HEK293 (cell line): Measurements from ENCODE around the gene USP6NL.

Source experiments
- CTCF ChIA-PET: fragments of 350-600 bp; formaldehyde crosslinking; extraction: SDS; loops from one replicate; lab custom pipeline; 2021; ENCODE audit warnings: antibody characterized with exemption; lab: Yijun Ruan, JAX
- POLR2A ChIA-PET: fragments of 300-600 bp; formaldehyde crosslinking; extraction: SDS; loops from one replicate; lab custom pipeline; 2020; ENCODE audit warnings: antibody characterized with exemption, inconsistent platforms; lab: Yijun Ruan, JAX
- H3K27ac ChIP-seq: fragments of 200-500 bp; sonication (Bioruptor generic); 2 replicates; pipeline ENCODE4 v1.5.1; 2014; ENCODE audit warnings: low read depth, low read length, control low read depth, inconsistent platforms; ENCODE audit errors: extremely low read depth
- H3K36me3 ChIP-seq, 2 experiments: fragments of 200-500 bp in 1 of 2; sonication (Bioruptor generic) in 1 of 2; 1 replicate in 1 of 2; 2 replicates in 1 of 2; pipeline ENCODE4 v1.5.1; 2014 to 2017; ENCODE audit warnings: inconsistent platforms in 2 of 2, low read length in 2 of 2; ENCODE audit not compliant: control insufficient read depth in 2 of 2, insufficient read depth in 1 of 2
- H3K4me1 ChIP-seq: fragments of 200-500 bp; sonication (Bioruptor generic); 2 replicates; pipeline ENCODE4 v1.5.1; 2014; ENCODE audit warnings: mild to moderate bottlenecking, low read length, inconsistent platforms; ENCODE audit not compliant: control insufficient read depth, insufficient read depth
- H3K4me3 ChIP-seq: 2 replicates; pipeline ENCODE4 v1.5.1; 2011; ENCODE audit warnings: low read depth, mild to moderate bottlenecking, control low read depth, low read length, moderate library complexity
- H3K9me3 ChIP-seq: fragments of 200-500 bp; sonication (Bioruptor generic); 2 replicates; pipeline ENCODE4 v1.5.1; 2014; ENCODE audit warnings: low read depth, low read length, inconsistent platforms; ENCODE audit not compliant: control insufficient read depth, insufficient read depth
- GLI4 ChIP-seq: fragments of 450-650 bp; formaldehyde crosslinking; IDR thresholded peaks from 2 replicates; pipeline ENCODE4 v1.5.1; 2016; ENCODE audit warnings: missing biosample characterization, missing genetic modification characterization
- GLIS1 ChIP-seq: fragments of 450-650 bp; formaldehyde crosslinking; IDR thresholded peaks from 2 replicates; pipeline ENCODE4 v1.5.1; 2016; ENCODE audit warnings: missing biosample characterization, missing genetic modification characterization
- HOXC10 ChIP-seq: sonication (generic); formaldehyde crosslinking; IDR thresholded peaks from 2 replicates; pipeline ENCODE4 v1.8.1; 2023; ENCODE audit warnings: mild to moderate bottlenecking, missing genetic modification reagents
- YY1 ChIP-seq: fragments of 450-650 bp; formaldehyde crosslinking; IDR thresholded peaks from 2 replicates; pipeline ENCODE4 v1.5.1; 2018; ENCODE audit warnings: missing biosample characterization, missing genetic modification characterization
- YY2 ChIP-seq: fragments of 450-650 bp; formaldehyde crosslinking; IDR thresholded peaks from 2 replicates; pipeline ENCODE4 v1.5.1; 2016; ENCODE audit warnings: missing biosample characterization, missing genetic modification characterization
- ZBTB20 ChIP-seq: fragments of 450-650 bp; formaldehyde crosslinking; IDR thresholded peaks from 2 replicates; pipeline ENCODE4 v1.5.1; 2016; ENCODE audit warnings: missing biosample characterization, missing genetic modification characterization
- ZBTB7A ChIP-seq: fragments of 450-650 bp; formaldehyde crosslinking; IDR thresholded peaks from 2 replicates; pipeline ENCODE4 v1.5.1; 2016; ENCODE audit warnings: low read depth, missing biosample characterization, missing genetic modification characterization
- ZNF155 ChIP-seq: fragments of 450-650 bp; formaldehyde crosslinking; IDR thresholded peaks from 2 replicates; pipeline ENCODE4 v1.5.1; 2016; ENCODE audit warnings: missing biosample characterization, missing genetic modification characterization
- ZNF184 ChIP-seq: fragments of 450-650 bp; IDR thresholded peaks from 2 replicates; pipeline ENCODE4 v1.5.1; 2018; ENCODE audit warnings: missing biosample characterization, mild to moderate bottlenecking, missing genetic modification characterization
- ZNF239 ChIP-seq: fragments of 450-650 bp; formaldehyde crosslinking; IDR thresholded peaks from 2 replicates; pipeline ENCODE4 v1.5.1; 2016; ENCODE audit warnings: missing biosample characterization, missing genetic modification characterization
- ZNF292 ChIP-seq: fragments of 450-650 bp; formaldehyde crosslinking; IDR thresholded peaks from 2 replicates; pipeline ENCODE4 v1.5.1; 2016; ENCODE audit warnings: low read depth, missing biosample characterization, missing genetic modification characterization, borderline replicate concordance
- ZNF426 ChIP-seq: fragments of 450-650 bp; formaldehyde crosslinking; IDR thresholded peaks from 2 replicates; pipeline ENCODE4 v1.5.1; 2017; ENCODE audit warnings: missing biosample characterization, missing genetic modification characterization, mild to moderate bottlenecking, inconsistent platforms, moderate library complexity
- ZNF510 ChIP-seq: fragments of 450-650 bp; formaldehyde crosslinking; IDR thresholded peaks from 2 replicates; pipeline ENCODE4 v1.5.1; 2018; ENCODE audit warnings: mild to moderate bottlenecking, missing genetic modification characterization, missing biosample characterization; ENCODE audit not compliant: insufficient replicate concordance
- ZNF529 ChIP-seq: fragments of 450-650 bp; formaldehyde crosslinking; IDR thresholded peaks from 2 replicates; pipeline ENCODE4 v1.5.1; 2017; ENCODE audit warnings: missing genetic modification characterization, missing biosample characterization; ENCODE audit not compliant: insufficient replicate concordance
- ZNF660 ChIP-seq: fragments of 450-650 bp; IDR thresholded peaks from 2 replicates; pipeline ENCODE4 v1.5.1; 2018; ENCODE audit warnings: missing biosample characterization, mild to moderate bottlenecking, missing genetic modification characterization
- ZNF76 ChIP-seq: fragments of 450-650 bp; formaldehyde crosslinking; IDR thresholded peaks from 2 replicates; pipeline ENCODE4; 2016; ENCODE audit warnings: low read depth, missing biosample characterization, missing genetic modification characterization, borderline replicate concordance
- ZNF830 ChIP-seq: fragments of 450-650 bp; IDR thresholded peaks from 2 replicates; pipeline ENCODE4 v1.5.0; 2018; ENCODE audit warnings: missing biosample characterization, missing genetic modification characterization, low read depth, mild to moderate bottlenecking, moderate library complexity
- TF ChIP-seq, protein P1 (sequence below): fragments of 450-650 bp; formaldehyde crosslinking; IDR thresholded peaks from 2 replicates; pipeline ENCODE4 v1.5.1; 2016; ENCODE audit warnings: missing biosample characterization, missing genetic modification characterization
- TF ChIP-seq, protein P2 (sequence below): fragments of 450-650 bp; formaldehyde crosslinking; IDR thresholded peaks from 2 replicates; pipeline ENCODE4 v1.5.0; 2017; ENCODE audit warnings: missing biosample characterization, missing genetic modification characterization, borderline replicate concordance
- TF ChIP-seq, protein P3 (sequence below): fragments of 450-650 bp; formaldehyde crosslinking; IDR thresholded peaks from 2 replicates; pipeline ENCODE4 v1.5.1; 2016; ENCODE audit warnings: missing biosample characterization, missing genetic modification characterization
- TF ChIP-seq, protein P4 (sequence below): fragments of 450-650 bp; formaldehyde crosslinking; IDR thresholded peaks from 2 replicates; pipeline ENCODE4; 2016; ENCODE audit warnings: missing biosample characterization, missing genetic modification characterization
- TF ChIP-seq, protein P5 (sequence below): fragments of 450-650 bp; formaldehyde crosslinking; IDR thresholded peaks from 2 replicates; pipeline ENCODE4 v1.5.1; 2017; ENCODE audit warnings: missing biosample characterization, missing genetic modification characterization
- TF ChIP-seq, protein P6 (sequence below): fragments of 450-650 bp; formaldehyde crosslinking; IDR thresholded peaks from 2 replicates; pipeline ENCODE4 v1.5.1; 2016; ENCODE audit warnings: missing biosample characterization, missing genetic modification characterization
- TF ChIP-seq, protein P7 (sequence below): fragments of 450-650 bp; formaldehyde crosslinking; IDR thresholded peaks from 2 replicates; pipeline ENCODE4 v1.5.1; 2016; ENCODE audit warnings: missing biosample characterization, missing genetic modification characterization, borderline replicate concordance

The USP6NL gene

DNA sequence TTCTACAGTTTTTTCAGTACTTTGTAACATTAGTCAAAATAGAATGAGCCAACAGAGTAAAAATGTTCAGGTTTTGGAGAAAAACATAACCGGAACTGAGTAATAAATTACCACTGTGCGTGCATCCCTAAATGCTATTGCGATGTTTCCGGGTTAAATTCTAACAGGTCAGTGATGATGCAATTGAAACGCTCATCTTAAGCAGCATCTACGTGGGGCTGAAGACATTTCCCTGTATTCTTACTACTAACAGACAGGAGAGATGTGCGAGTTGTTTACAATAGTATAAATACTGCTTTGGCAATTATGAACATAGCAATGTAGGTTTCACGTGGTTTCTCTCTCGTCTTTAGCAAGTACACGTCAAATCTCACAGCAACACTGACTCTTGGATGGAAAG is 149.4 kb downstream of the USP6NL start:
- ChIA-PET POLR2A (no interaction called here), CTCF (interaction anchor here (1.6 kb wide), 1 partner anchor 38 kb away, joined by 8 read pairs; no protein-coding TSS in a partner anchor)
- Histone ChIP-seq H3K4me1 (no peaks in the 10 kb centered on the region), H3K9me3 (no peaks in the 10 kb centered on the region), H3K4me3 (no peak overlapping the region), H3K36me3 (peaks cover 4 to 29% of the 10 kb centered on the region in 2 experiments; a peak in 2 of 3 replicates), H3K27ac (no peak overlapping the region)
- no peak for TF ChIP-seq ZNF184 (tag by site-specific recombination)
- no peak for TF ChIP-seq ZNF155
- TF ChIP-seq GLI4 (tag by site-specific recombination): no peak
- TF ChIP-seq, protein P1, sequence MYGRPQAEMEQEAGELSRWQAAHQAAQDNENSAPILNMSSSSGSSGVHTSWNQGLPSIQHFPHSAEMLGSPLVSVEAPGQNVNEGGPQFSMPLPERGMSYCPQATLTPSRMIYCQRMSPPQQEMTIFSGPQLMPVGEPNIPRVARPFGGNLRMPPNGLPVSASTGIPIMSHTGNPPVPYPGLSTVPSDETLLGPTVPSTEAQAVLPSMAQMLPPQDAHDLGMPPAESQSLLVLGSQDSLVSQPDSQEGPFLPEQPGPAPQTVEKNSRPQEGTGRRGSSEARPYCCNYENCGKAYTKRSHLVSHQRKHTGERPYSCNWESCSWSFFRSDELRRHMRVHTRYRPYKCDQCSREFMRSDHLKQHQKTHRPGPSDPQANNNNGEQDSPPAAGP: no peak
- no peak for TF ChIP-seq YY1
- TF ChIP-seq, protein P2, sequence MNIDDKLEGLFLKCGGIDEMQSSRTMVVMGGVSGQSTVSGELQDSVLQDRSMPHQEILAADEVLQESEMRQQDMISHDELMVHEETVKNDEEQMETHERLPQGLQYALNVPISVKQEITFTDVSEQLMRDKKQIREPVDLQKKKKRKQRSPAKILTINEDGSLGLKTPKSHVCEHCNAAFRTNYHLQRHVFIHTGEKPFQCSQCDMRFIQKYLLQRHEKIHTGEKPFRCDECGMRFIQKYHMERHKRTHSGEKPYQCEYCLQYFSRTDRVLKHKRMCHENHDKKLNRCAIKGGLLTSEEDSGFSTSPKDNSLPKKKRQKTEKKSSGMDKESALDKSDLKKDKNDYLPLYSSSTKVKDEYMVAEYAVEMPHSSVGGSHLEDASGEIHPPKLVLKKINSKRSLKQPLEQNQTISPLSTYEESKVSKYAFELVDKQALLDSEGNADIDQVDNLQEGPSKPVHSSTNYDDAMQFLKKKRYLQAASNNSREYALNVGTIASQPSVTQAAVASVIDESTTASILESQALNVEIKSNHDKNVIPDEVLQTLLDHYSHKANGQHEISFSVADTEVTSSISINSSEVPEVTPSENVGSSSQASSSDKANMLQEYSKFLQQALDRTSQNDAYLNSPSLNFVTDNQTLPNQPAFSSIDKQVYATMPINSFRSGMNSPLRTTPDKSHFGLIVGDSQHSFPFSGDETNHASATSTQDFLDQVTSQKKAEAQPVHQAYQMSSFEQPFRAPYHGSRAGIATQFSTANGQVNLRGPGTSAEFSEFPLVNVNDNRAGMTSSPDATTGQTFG (tag by site-specific recombination): no peak

DNA sequence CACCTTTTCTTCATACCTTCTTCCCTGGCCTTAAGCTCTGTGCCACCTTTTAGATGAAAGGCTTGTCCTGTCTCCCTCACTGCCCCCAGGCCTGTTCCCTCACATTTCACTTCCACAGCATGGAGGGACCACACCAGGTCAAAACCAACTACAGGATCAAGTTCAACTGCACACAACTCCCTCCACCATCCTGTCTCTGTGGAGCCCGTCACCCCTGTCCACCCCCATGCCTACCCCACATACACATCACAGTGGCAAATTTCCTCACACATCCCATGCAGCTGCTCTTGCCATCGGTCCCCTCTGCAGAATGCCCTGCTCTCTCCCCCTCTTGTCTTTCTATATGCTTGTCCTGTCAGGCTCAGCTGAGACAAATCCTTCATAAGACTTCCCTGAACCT is 154.1 kb downstream of the USP6NL start:
- H3K27ac ChIP-seq: no peak overlapping the region
- H3K4me1 ChIP-seq: no peaks in the 10 kb centered on the region
- H3K36me3 ChIP-seq: peaks cover 0 to 8% of the 10 kb centered on the region in 2 experiments; a peak in 1 of 3 replicates
- POLR2A ChIA-PET: no interaction called here
- no peak for TF ChIP-seq ZNF529 (tag by site-specific recombination)
- TF ChIP-seq ZNF660 (tag by site-specific recombination): no peak
- no peak for TF ChIP-seq ZBTB20 (tag by site-specific recombination)
- TF ChIP-seq, protein P3, sequence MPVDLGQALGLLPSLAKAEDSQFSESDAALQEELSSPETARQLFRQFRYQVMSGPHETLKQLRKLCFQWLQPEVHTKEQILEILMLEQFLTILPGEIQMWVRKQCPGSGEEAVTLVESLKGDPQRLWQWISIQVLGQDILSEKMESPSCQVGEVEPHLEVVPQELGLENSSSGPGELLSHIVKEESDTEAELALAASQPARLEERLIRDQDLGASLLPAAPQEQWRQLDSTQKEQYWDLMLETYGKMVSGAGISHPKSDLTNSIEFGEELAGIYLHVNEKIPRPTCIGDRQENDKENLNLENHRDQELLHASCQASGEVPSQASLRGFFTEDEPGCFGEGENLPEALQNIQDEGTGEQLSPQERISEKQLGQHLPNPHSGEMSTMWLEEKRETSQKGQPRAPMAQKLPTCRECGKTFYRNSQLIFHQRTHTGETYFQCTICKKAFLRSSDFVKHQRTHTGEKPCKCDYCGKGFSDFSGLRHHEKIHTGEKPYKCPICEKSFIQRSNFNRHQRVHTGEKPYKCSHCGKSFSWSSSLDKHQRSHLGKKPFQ (tag by site-specific recombination): no peak
- no peak for TF ChIP-seq ZNF292 (tag by site-specific recombination)
- TF ChIP-seq ZNF510 (tag by site-specific recombination): no peak
- TF ChIP-seq, protein P4, sequence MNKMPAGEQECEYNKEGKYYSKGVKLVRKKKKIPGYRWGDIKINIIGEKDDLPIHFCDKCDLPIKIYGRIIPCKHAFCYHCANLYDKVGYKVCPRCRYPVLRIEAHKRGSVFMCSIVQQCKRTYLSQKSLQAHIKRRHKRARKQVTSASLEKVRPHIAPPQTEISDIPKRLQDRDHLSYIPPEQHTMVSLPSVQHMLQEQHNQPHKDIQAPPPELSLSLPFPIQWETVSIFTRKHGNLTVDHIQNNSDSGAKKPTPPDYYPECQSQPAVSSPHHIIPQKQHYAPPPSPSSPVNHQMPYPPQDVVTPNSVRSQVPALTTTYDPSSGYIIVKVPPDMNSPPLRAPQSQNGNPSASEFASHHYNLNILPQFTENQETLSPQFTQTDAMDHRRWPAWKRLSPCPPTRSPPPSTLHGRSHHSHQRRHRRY (tag by site-specific recombination): no peak
- no peak for TF ChIP-seq ZNF426 (tag by site-specific recombination)
- TF ChIP-seq YY1: no peak
- no peak for TF ChIP-seq GLIS1 (tag by site-specific recombination)
- TF ChIP-seq, protein P5, sequence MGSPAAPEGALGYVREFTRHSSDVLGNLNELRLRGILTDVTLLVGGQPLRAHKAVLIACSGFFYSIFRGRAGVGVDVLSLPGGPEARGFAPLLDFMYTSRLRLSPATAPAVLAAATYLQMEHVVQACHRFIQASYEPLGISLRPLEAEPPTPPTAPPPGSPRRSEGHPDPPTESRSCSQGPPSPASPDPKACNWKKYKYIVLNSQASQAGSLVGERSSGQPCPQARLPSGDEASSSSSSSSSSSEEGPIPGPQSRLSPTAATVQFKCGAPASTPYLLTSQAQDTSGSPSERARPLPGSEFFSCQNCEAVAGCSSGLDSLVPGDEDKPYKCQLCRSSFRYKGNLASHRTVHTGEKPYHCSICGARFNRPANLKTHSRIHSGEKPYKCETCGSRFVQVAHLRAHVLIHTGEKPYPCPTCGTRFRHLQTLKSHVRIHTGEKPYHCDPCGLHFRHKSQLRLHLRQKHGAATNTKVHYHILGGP (tag by site-specific recombination): no peak
- TF ChIP-seq, protein P6, sequence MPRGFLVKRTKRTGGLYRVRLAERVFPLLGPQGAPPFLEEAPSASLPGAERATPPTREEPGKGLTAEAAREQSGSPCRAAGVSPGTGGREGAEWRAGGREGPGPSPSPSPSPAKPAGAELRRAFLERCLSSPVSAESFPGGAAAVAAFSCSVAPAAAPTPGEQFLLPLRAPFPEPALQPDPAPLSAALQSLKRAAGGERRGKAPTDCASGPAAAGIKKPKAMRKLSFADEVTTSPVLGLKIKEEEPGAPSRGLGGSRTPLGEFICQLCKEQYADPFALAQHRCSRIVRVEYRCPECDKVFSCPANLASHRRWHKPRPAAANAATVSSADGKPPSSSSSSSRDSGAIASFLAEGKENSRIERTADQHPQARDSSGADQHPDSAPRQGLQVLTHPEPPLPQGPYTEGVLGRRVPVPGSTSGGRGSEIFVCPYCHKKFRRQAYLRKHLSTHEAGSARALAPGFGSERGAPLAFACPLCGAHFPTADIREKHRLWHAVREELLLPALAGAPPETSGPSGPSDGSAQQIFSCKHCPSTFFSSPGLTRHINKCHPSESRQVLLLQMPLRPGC (tag by site-specific recombination): no peak
- no peak for TF ChIP-seq ZNF239 (tag by site-specific recombination)
- TF ChIP-seq YY2 (tag by site-specific recombination): no peak
- TF ChIP-seq HOXC10 (CRISPR knock-in tag): no peak
- no peak for TF ChIP-seq ZNF76
- TF ChIP-seq ZNF830: no peak
- no peak for TF ChIP-seq ZBTB7A (tag by site-specific recombination)
- TF ChIP-seq, protein P7, sequence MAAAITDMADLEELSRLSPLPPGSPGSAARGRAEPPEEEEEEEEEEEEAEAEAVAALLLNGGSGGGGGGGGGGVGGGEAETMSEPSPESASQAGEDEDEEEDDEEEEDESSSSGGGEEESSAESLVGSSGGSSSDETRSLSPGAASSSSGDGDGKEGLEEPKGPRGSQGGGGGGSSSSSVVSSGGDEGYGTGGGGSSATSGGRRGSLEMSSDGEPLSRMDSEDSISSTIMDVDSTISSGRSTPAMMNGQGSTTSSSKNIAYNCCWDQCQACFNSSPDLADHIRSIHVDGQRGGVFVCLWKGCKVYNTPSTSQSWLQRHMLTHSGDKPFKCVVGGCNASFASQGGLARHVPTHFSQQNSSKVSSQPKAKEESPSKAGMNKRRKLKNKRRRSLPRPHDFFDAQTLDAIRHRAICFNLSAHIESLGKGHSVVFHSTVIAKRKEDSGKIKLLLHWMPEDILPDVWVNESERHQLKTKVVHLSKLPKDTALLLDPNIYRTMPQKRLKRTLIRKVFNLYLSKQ (tag by site-specific recombination): no peak
- H3K9me3 ChIP-seq: no peaks in the 10 kb centered on the region
- CTCF ChIA-PET: no interaction called here
- no peak overlapping the region for H3K4me3 ChIP-seq
